Measurements from ENCODE around the gene TRDN. TPM values are rescaled to one million over a fixed set of nuclear protein-coding genes. Genes with fewer than 3 reads are reported as not detected.
"Not testable (repeated sequence)": the region's sequence is repeated elsewhere in the genome, so short reads cannot be mapped to it uniquely, and the experiment has no call there.

TRDN gene
- total and polyA plus RNA-seq, 10 donors = 0.03 to 0.20 (median 0.10) TPM; not detected in 7

GRCh38 chr6:123565529-123565928 is 71.2 kb downstream of the TRDN start:
- no peaks in the 10 kb centered on the region for H3K9me3 ChIP-seq
- TF ChIP-seq POLR2AphosphoS5 (IDR thresholded peaks at IDR 0.05) (no peak), POLR2A (IDR thresholded peaks at IDR 0.05) (no peak), CTCF (IDR thresholded peaks at IDR 0.05 in 8 of 11, conservative IDR thresholded peaks at IDR 0.05 in 3 of 11) (no peak)
- H3K4me3 ChIP-seq = no peak overlapping the region
- H3K27me3 ChIP-seq (replicated peaks in 1 of 7) = no peaks in the 10 kb centered on the region
- no peak overlapping the region for H3K27ac ChIP-seq
- H3K36me3 ChIP-seq = no peaks in the 10 kb centered on the region
- no peak for DNase-seq
- no peaks in the 10 kb centered on the region for H3K4me1 ChIP-seq
- intact Hi-C loops (cut with DNase I; ENCODE audit: low total_unique reads) = no loop called here
- 90 to 92% (median 91%) methylated on average over 10 of the region's 10 CpGs for WGBS, 5 donors

GRCh38 chr6:123564361-123564760 is 72.4 kb downstream of the TRDN start:
- Histone ChIP-seq H3K27me3 (replicated peaks in 1 of 7) (no peaks in the 10 kb centered on the region), H3K4me3 (no peak overlapping the region), H3K4me1 (no peaks in the 10 kb centered on the region), H3K9me3 (no peaks in the 10 kb centered on the region), H3K27ac (no peak overlapping the region), H3K36me3 (no peaks in the 10 kb centered on the region)
- 33 to 47% (median 43%) methylated on average over 3 of the region's 3 CpGs for WGBS, 5 donors
- DNase-seq = no peak
- TF ChIP-seq CTCF (IDR thresholded peaks at IDR 0.05 in 8 of 11, conservative IDR thresholded peaks at IDR 0.05 in 3 of 11) = no peak
- no peak for TF ChIP-seq POLR2A (IDR thresholded peaks at IDR 0.05)
- no peak for TF ChIP-seq POLR2AphosphoS5 (IDR thresholded peaks at IDR 0.05)
- intact Hi-C loops (cut with DNase I; ENCODE audit: low total_unique reads) = no loop called here

- Histone ChIP-seq H3K27me3 (replicated peaks in 1 of 7) (no peaks in the 10 kb centered on the region), H3K4me3 (no peak overlapping the region), H3K4me1 (no peaks in the 10 kb centered on the region), H3K36me3 (no peaks in the 10 kb centered on the region), H3K27ac (no peak overlapping the region), H3K9me3 (no peaks in the 10 kb centered on the region)
- intact Hi-C loops (cut with DNase I; ENCODE audit: low total_unique reads) = no loop called here
- no peak for TF ChIP-seq POLR2A (IDR thresholded peaks at IDR 0.05)
- no peak for TF ChIP-seq POLR2AphosphoS5 (IDR thresholded peaks at IDR 0.05)
- no peak for TF ChIP-seq CTCF (IDR thresholded peaks at IDR 0.05 in 8 of 11, conservative IDR thresholded peaks at IDR 0.05 in 3 of 11)
- no peak for DNase-seq
Measured at GRCh38 chr6:123562677-123563076, 74.1 kb downstream of the TRDN start.

GRCh38 chr6:123562264-123562663 is 74.5 kb downstream of the TRDN start:
- TF ChIP-seq CTCF (IDR thresholded peaks at IDR 0.05 in 8 of 11, conservative IDR thresholded peaks at IDR 0.05 in 3 of 11) = no peak
- no peak for TF ChIP-seq POLR2A (IDR thresholded peaks at IDR 0.05)
- no peak for TF ChIP-seq POLR2AphosphoS5 (IDR thresholded peaks at IDR 0.05)
- Histone ChIP-seq H3K27me3 (replicated peaks in 1 of 7) (no peaks in the 10 kb centered on the region), H3K9me3 (no peaks in the 10 kb centered on the region), H3K27ac (no peak overlapping the region), H3K4me1 (no peaks in the 10 kb centered on the region), H3K36me3 (no peaks in the 10 kb centered on the region), H3K4me3 (no peak overlapping the region)
- DNase-seq = no peak
- 78 to 97% (median 87%) methylated on average over 1 of the region's 1 CpG for WGBS, 5 donors
- intact Hi-C loops (cut with DNase I; ENCODE audit: low total_unique reads) = no loop called here

GRCh38 chr6:123559816-123560215 is 76.9 kb downstream of the TRDN start:
- H3K27me3 ChIP-seq (replicated peaks in 1 of 7); DNase-seq; H3K4me1 ChIP-seq; H3K4me3 ChIP-seq; H3K36me3 ChIP-seq; intact Hi-C loops (cut with DNase I; ENCODE audit: low total_unique reads); H3K27ac ChIP-seq; H3K9me3 ChIP-seq: not testable (repeated sequence)
- WGBS, 5 donors = 88 to 95% (median 93%) methylated on average over 5 of the region's 5 CpGs

GRCh38 chr6:123557474-123557873 is 79.3 kb downstream of the TRDN start:
- H3K36me3 ChIP-seq; H3K27me3 ChIP-seq (replicated peaks in 1 of 7); H3K4me3 ChIP-seq; intact Hi-C loops (cut with DNase I; ENCODE audit: low total_unique reads); H3K4me1 ChIP-seq; H3K9me3 ChIP-seq; H3K27ac ChIP-seq; DNase-seq: not testable (repeated sequence)
- 89 to 95% (median 94%) methylated on average over 12 of the region's 12 CpGs for WGBS, 5 donors
